NK-92 treated with Interleukin-12 subunit alpha and Interleukin-12 subunit beta, amount 100 ng/mL, for 24 hours (cell line): Measurements from ENCODE around the gene NUDC.

Experiments
- DNase-seq: peaks from one replicate; lab custom pipeline; 2025; lab: John Stamatoyannopoulos, UW

NUDC gene

DNA sequence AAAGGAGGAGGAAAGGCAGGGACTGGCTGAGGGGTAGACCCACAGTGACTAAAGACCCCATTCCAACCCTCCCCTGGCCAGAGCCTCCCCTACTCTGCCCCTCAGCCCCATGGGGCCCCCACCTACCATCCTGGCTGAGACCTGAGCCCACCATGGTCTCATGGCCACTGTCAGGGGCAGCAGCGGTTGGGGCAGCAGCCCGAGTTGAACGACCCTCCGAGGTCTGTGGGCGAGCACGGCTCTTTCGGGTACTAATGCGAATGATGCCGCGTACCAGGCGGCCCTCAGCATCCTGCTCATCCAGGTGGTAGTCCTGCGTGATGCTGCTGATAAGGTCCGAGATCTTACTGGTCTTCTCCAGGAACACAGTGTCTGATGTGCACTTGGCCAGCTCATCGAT is 29.7 kb downstream of the NUDC start:
- DNase-seq, result no peak

DNA sequence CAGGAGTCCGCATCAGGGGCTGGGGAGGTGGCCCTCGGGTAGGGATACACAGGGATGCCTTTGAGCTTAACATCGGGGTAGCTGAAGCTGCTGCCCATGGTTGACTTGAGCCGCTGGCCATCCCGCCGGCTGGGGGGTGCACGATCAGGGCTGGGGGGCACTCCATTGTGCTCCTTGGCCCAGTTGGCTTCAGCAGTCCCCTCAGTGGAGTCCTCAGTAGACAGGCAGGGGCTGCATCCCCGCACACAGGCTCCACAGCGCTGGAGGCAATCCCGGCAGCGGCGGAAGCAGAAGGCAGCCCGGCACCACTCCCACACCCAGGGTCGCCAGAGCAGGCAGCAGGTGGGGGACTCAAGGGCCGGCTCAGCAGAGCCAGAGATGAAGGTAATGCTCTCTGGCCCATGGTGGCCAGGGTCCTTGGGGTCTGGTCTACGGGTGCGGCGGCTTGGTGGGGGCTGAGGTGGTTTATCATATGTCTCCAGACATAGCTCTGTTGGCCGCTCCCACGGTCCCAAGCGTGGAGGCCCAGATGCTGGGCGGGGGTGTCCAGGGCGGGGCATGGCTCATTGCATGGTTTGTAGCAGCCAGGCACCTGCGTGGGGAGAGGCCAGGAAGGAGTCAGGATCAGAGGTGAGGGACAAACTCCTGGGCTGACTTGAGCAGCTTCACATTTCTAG is 30.4 kb downstream of the NUDC start:
- DNase-seq, result no peak

DNA sequence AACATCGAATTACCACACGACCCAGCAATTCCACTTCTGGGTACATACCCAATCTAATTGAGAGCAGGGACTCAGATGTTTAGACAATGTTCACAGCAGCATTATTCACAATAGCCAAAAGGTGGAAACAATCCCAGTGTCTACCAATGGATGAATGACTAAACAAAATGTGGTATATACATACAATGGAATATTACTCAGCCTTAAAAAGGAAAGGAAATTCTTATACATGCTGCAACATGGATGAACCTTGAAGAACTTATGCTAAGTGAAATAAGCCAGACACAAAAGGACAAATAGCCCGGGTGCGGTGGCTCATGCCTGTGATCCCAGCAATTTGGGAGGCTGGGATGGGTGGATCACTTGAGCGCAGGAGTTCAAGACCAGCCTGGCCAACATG is 31.8 kb downstream of the NUDC start:
- DNase-seq, result no peak

DNA sequence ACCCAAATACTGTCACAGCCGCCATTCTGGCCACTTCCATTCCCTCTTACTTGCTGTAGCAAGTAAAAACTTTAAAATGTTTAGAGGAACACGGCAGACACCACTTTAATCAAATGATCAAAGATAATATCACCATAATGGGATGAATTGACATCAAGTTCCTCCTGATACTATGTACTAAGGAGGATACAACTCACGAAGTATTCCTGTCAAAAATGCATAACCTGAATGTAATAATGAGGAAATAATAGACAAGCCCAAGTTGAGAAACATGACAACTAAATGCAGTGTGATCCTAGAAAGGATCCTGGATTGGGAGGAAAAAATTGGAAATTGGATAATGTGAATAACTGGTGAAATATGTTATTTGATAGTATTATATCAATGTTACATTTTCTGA is 34.8 kb downstream of the NUDC start:
- no peak for DNase-seq

DNA sequence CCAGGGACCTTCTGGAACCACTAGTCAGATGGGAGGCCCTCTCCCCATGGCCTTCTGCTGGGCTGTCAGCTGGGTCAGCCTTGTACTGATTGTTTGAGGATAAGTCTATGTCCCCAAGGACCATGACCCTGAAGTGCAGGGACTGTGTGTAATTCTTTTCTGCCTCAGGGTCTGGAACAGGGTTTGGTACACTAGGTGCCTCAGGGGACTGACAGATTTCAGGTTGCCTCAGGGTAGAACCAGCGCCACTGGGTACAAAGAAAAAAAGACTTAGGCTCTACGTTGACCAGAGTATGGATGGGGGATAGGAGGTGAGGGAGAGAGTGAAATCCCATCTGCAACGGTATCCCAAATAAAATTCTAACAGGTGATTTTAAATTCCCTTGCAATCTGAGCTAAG is 35.8 kb downstream of the NUDC start:
- no peak for DNase-seq

DNA sequence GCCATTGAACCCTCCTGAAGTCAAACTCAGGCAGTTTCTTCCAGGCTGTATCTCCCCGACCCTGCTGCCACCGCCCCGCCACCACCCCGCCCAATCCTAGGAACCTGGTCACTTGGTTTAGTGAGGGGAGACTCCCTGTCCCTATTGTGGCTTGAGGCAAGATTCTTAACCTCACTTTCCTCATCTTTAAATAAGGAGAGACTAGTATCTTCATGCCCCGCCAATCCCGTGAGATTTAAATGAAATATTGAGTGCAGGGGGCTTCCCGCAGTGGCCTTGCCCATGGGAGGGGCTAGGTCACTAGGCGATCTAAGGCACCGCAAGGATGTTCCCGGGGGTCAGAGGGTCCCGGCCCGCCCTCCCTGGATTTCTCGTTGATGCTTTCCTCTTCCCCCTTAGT is 37.7 kb downstream of the NUDC start:
- DNase-seq, result no peak

DNA sequence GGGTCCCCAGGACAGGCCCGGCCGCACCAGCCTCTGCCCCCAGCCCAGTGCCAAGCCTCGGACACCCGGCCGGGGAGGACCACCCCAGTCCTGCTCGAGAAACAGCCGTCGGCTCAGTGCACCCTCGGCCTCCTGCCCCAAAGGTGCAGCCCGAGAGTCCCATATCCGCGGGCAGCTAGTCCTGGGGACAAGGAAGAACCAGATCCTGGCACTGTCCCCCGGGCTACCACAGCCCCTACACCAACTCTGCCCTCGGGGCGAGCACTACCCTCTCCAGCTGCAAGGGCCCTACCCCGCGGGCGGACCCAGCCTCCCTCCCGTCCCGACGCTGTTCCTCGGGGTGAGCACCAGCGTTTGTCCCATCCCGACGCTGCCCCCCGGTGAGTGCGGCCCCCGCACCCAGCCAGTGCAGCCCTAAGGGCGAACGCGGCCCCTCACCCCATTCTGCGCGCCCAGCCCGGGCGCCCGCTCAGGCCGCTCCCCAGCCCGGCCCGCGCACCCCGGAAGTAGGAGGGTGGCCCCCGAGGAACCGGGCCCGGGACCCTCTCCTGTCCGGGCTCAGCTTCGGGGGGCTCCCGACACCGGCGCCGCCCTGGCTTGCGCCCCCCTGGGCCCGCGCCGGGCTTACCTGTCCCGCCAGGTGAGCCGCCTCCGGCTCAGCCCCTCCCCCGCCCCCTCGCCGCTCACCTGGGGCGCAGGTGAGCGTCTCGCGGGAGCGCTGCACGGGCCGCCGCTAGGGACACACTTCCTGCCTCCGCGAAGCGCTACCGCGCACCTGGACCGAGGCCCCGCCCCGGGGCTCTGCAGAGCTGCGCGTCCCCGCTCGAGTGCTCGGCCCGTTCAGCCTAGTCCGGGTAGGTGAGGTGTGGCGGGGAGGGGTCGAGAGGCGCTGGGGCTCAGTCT is 38.4 kb downstream of the NUDC start, which contains the start of gene KDF1:
KDF1 (minus strand) TSS at position 747 of the 903 bp plus-strand sequence. CDS start 8,088 bp downstream, outside the sequence.
- DNase-seq, result no peak

DNA sequence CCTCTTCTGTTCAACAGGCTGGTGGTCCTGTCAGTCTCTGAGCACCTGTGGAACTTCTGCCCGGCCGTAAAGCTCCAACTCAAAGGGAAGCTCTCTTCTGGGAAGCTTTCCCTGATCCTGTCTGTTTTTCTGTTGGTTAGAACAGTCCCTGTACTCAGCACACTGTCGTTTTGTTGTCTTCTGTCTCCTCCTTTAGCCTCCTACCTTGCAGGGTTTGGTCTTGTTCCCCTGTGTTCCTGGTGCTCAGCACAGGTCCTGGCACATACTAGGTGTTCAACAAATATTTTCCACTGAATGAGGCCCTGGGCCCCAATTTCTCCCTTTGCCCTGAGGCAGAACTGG is 39.1 kb downstream of the NUDC start:
- no peak for DNase-seq

DNA sequence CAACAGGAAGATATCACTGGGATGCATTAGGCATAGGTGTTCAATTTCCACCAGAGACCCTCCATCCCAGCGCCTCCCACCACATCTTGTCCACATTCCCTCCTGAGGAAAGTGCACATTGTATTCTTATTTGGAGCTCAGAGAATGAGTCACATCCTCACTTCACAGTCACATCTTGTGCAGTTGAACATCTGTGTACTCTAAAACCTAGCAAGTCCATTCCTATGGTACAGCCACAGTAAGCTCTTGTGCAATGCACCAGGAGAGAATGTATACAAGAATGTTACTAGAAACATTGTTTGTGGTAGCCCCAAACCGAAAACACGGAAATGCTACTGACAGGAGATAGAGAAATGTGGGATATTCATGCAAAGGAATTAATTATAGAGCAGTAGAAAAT is 40.3 kb downstream of the NUDC start:
- no peak for DNase-seq

DNA sequence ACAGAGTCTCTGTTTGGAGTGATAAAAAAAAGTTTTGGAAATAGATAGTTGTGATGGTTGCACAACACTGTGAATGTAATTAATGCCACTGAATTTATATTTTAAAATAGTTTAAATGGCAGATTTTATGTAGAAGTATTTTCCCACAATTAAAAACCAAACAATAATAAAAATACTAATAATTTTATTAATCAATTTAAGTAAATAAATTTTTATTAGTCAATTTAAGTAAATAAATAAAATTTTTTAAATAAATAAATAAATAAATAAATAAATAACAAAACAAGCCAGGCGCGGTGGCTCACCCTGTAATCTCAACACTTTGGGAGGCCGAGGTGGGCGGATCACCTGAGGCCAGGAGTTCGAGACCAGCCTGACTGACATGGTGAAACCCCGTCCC is 43.7 kb downstream of the NUDC start:
- DNase-seq, result no peak

DNA sequence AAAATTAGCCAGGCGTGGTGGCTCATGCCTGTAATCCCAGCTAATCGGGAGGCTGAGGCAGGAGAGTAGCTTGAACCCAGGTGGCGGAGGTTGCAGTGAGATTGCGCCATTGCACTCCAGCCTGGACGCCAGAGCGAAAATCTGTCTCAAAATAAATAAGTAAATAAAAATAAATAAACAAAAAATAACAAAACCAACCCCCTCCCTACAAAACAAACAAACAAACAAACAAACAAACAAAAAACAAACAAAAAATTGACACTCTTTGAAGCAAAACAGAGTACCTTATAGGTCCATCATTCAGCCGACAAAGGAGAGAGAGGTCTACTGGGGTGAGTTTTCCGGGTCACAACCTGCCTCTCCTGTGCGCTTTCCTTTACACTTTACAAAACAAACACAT is 44.1 kb downstream of the NUDC start:
- no peak for DNase-seq

DNA sequence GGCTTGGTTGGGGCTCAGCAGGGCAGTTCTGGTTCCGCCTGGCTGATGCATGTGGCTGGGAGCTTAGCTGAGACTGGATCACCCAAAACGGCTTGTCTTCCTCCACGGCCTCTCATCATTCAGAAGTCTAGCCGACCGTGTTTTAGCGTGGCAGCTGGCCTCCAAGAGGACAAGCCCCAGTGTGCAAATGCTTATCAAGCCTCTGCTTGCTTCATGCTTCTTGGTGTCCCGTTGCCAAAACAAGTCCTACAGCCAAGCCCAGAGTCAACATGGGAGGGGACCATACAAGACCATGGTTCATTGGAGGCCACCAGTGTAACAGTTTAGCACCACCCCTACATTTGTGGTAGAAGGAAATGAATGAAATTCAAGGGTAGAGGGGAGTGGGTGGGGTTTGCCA is 49.3 kb downstream of the NUDC start:
- no peak for DNase-seq

DNA sequence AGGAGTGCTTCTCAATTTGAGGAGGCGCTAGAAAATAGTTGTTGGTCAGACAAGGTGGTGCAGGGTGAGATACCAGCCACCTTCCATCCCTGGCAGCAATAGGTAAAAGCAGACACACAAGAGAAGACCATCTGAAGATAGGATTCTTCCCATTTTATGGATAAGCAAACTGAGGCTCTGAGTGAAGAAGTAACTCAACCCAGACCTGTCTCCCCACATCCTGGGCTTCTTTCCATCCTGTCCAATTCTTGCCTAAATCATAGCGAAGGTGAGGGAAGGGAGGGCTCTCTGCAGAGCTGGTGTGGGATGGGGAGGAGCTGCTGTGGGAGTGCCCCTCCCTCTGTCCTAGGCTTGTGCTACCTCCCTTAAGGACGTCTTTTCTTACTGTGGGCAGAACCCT is 50.0 kb downstream of the NUDC start:
- DNase-seq, result no peak

DNA sequence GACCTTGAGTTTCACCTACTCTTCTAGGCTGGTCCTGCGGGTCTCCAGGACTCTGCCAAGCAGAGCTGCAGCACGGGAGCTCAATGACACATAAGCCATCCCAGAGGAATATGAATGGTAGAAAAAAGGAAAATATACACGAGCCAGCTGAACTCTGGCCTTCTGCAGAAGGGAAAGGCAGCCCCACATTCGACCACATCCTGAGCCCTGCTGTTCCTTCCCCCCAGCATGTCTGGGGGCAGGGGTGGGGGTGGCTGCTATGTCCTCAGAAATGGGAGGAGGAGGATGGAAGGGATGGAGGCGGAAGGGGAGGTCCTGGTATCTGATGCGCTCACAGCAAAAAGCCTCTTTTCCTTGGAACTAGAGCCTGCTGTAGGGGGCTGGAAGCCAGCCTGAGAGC is 50.8 kb downstream of the NUDC start:
- DNase-seq, result no peak

DNA sequence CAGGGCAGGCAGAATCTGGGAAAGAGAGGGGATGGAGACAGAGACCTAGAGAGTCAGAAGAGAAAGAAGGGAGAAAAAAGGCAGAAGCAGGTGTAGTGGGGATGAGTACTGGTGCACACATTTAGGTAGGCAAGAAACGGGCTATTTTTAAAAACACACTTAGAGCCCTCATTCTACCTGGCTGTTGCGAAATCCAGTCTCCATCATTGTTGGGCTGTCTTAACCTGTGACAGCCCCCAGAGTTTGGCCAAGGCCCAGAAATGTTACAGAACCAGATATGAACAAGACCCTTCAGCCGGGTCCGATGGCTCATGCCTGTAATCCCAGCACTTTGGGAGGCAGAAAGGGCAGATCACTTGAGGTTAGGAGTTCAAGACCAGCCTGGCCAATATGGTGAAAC is 51.3 kb downstream of the NUDC start:
- no peak for DNase-seq

DNA sequence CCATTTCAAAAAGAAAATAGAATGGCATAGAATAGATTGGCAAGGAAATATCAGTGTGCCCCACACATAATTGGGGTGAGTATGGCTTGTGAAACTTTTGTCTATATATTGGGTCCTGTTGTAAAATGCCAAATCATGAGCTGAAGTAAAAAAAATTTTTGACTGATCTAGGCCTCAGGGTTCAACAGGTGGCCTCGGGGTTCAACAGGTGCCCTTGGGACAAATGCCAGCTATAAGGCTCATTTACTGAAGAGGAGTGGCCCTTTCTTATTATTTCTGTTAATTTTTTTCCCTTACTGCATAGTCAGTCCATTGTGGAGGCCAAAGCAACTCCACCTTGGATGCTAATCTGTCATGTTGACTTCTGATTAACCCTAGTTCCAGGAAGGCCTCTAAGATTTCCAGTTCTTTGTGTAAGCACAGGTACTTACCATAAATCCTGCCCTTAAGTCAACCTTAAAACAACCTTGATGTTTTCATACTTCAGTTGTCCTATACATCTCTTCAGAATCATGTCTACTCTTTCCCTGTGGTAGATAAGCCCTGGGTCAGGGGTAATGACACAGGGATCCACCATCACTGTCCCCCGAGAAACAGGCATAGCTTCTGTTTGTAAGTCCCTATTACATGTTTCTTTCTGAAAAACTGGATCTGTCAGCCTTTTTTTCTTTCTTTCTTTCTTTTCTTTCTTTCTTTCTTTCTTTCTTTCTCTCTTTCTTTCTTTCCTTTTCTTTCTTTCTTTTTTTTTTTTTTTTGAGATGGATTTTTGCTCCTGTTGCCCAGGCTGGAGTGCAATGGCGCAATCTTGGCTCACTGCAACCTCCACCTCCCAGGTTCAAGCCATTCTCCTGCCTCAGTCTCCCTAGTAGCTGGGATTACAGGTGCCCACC is 55.3 kb downstream of the NUDC start:
- no peak for DNase-seq

DNA sequence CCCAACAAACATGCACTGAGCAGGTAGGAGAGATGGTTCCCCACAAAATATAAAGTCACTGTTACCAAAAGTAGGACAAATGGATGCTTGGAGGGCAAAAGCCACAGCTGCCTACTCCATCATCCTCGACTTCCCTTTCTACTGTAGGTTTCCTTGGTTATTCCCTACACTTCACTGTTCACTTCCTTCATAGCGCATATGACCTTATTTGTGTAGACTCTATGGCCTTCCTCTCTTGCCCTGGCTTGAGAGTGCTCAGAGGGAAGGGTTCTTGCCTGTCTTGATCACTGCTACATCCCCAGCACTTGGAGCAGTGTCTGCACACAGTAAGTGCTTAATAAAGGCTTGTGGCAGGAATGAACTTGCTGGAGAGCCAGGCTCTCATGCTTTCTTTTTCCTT is 57.4 kb downstream of the NUDC start:
- DNase-seq, result no peak

DNA sequence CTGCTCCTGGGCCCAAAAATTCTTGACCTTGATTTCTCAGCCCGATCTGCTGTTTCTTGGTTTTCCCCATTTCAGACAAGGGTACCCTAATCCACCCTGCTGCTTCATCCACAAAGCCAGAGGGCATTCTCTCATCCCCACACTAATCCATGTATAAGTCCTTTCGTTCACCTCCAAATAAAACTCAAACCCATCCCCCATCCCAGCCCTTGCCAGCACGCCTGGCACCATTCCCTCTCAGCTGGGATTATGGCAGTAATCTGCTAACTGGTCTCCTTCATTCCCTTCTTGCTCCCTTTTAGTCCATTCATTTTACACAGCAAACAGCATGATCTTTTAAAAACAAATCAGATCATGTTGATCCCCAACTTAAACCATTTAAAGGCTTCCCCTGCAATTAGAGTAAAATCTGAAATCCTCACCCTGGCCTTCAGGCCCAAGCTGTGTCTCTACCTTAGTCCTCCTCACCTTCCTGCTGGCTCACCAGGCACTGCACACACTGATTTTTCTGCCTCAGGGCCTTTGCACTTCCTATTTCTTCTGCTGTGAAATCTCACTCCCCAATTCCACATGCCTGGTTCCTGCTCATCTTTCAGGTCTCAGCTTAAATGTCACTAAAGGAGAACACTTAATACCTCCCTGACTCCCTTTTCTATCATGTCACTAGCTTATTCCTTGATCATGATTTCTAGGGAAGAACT is 59.8 kb downstream of the NUDC start:
- DNase-seq, result no peak

DNA sequence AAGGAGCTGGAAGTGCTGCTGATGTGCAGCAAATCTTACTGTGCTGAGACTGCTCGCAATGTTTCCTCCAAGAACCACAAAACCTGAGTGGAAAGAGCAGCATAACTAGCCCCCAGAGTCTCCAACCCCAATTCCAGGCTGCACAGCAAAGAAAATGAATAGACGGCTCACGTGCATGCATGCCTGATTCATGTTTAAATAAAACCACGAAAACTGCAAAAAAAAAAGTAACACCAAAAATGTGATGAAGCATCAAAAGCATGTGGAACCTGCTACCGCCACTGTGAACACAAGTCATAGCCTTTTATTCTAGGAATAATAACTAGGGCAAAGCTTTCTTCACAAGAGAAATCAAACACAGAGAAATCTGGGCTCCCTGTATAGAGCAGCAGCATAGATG is 62.3 kb downstream of the NUDC start:
- no peak for DNase-seq

DNA sequence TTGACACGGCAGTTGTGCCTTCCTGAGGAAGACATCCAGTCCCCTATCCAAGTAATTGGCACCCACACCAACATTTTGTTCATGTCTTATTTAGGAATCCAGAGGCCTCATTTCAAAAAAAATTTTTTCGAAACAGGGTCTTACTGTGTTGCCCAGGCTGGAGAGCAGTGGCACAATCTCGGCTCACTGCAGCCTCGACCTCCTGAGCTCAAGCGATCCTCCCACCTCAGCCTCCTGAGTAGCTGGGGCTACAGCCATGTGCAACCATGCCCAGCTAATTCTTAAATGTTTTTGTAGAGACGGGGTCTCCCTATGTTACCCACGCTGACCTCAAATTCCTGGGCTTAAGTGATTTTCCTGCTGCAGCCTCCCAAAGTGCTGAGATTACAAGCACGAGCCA is 62.7 kb downstream of the NUDC start:
- DNase-seq, result no peak

DNA sequence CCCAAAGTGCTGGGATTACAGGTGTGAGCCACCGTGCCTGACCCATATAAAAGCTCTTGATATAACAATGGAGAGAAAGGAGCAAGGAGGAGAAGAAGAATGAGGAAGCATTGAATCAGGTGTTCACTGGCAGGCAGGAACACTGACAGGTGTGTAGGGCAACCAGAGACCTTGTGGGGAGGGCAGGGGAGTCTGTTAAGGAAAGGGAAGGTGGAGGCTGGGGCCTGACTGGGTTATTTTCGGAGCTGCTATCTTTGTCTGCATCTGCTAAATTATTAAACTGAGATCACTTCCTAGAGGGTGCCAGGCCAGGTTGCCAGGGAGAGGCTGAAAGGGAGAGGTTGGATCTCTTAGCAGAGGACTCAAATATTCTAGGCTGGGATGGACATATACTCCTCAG is 65.1 kb downstream of the NUDC start:
- no peak for DNase-seq
